Measurements from ENCODE around the gene USP20.

The USP20 gene

GRCh38 chr9:129853614-129854013 is 18.4 kb downstream of the USP20 start:
- Histone ChIP-seq H3K27ac (ENCODE audit: low read depth, low read length) (no peak overlapping the region), H3K4me2 (ENCODE audit: low read depth, low read length, poor library complexity, severe bottlenecking) (no peak overlapping the region), H3K9ac (ENCODE audit: low read length) (no peak overlapping the region), H2AFZ (ENCODE audit: low read depth, low read length, severe bottlenecking) (no peak overlapping the region), H3K4me3 (ENCODE audit: insufficient read depth, low read length, poor library complexity, severe bottlenecking) (no peak overlapping the region), H3K9me2 (replicated peaks; ENCODE audit: insufficient read depth, low read length) (no peaks in the 10 kb centered on the region), H3K9me3 (ENCODE audit: insufficient read depth, low read length) (no peaks in the 10 kb centered on the region), H3F3A (ENCODE audit: insufficient read depth) (no peaks in the 10 kb centered on the region), H3K27me3 (ENCODE audit: low read length) (no peaks in the 10 kb centered on the region), H3K36me3 (ENCODE audit: low read length) (no peaks in the 10 kb centered on the region), H4K20me1 (ENCODE audit: low read depth, low read length) (no peaks in the 10 kb centered on the region), H3K79me2 (ENCODE audit: insufficient read depth, low read length) (no peaks in the 10 kb centered on the region)
- TF ChIP-seq, protein P1, sequence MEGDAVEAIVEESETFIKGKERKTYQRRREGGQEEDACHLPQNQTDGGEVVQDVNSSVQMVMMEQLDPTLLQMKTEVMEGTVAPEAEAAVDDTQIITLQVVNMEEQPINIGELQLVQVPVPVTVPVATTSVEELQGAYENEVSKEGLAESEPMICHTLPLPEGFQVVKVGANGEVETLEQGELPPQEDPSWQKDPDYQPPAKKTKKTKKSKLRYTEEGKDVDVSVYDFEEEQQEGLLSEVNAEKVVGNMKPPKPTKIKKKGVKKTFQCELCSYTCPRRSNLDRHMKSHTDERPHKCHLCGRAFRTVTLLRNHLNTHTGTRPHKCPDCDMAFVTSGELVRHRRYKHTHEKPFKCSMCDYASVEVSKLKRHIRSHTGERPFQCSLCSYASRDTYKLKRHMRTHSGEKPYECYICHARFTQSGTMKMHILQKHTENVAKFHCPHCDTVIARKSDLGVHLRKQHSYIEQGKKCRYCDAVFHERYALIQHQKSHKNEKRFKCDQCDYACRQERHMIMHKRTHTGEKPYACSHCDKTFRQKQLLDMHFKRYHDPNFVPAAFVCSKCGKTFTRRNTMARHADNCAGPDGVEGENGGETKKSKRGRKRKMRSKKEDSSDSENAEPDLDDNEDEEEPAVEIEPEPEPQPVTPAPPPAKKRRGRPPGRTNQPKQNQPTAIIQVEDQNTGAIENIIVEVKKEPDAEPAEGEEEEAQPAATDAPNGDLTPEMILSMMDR (IDR thresholded peaks at IDR 0.05; ENCODE audit: insufficient read depth, low read length, poor library complexity, severe bottlenecking): no peak
- no peak for TF ChIP-seq EZH2phosphoT487 (conservative IDR thresholded peaks at IDR 0.05; ENCODE audit: low read length)

DNA sequence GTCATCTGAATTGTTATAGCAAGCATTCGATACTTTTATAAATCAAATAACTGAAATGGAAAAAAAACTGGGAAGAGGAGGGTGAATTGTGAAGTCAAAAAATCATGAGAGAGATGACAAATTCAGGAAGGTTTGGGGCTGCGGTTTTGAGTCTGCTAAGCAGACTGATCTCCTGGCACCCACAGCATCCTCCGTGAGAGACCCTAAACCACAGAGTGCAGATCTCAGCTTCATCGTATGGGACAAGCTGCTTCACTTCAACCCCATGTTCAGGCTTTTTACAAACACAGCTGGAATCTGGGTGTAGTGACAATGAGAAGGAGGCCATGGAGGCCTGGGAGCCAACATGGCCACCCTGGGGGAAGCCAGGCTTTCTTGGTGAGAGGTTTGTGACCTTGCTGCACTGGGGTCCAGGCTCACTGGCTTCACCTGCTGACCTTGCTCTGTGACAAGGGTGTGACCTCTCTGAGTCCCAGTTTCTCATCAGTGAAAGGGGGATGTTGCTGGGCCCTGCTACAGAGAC is 19.4 kb downstream of the USP20 start:
- Histone ChIP-seq H3K9me2 (replicated peaks; ENCODE audit: insufficient read depth, low read length) (no peaks in the 10 kb centered on the region), H3K27ac (ENCODE audit: low read depth, low read length) (no peak overlapping the region), H2AFZ (ENCODE audit: low read depth, low read length, severe bottlenecking) (no peak overlapping the region), H4K20me1 (ENCODE audit: low read depth, low read length) (no peaks in the 10 kb centered on the region), H3F3A (ENCODE audit: insufficient read depth) (no peaks in the 10 kb centered on the region), H3K36me3 (ENCODE audit: low read length) (no peaks in the 10 kb centered on the region), H3K79me2 (ENCODE audit: insufficient read depth, low read length) (no peaks in the 10 kb centered on the region), H3K4me3 (ENCODE audit: insufficient read depth, low read length, poor library complexity, severe bottlenecking) (no peak overlapping the region), H3K9ac (ENCODE audit: low read length) (no peak overlapping the region), H3K27me3 (ENCODE audit: low read length) (no peaks in the 10 kb centered on the region), H3K9me3 (ENCODE audit: insufficient read depth, low read length) (no peaks in the 10 kb centered on the region), H3K4me2 (ENCODE audit: low read depth, low read length, poor library complexity, severe bottlenecking) (no peak overlapping the region)
- TF ChIP-seq EZH2phosphoT487 (conservative IDR thresholded peaks at IDR 0.05; ENCODE audit: low read length): no peak
- TF ChIP-seq, protein P1 (IDR thresholded peaks at IDR 0.05; ENCODE audit: insufficient read depth, low read length, poor library complexity, severe bottlenecking): no peak

DNA sequence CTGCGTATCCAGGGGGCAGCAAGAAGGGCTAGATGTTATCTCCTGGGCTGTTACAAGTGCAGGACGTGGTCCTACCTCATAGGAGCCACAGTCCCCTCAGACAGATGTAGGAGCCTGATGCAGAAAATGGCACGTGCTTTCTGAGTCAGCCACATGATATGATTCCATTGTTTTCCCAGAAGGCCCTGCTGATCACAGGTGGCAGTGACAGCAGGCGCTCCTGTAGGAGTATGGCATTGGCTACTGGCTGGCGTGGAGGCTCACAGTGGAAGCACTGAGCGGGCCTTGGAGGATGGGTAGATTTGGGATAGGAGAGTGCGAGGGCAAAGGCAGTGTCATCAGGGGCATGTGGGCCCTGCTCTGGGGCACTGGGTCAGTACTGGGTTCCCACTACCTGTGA is 21.9 kb downstream of the USP20 start:
- no peaks in the 10 kb centered on the region for H3K27me3 ChIP-seq (ENCODE audit: low read length)
- no peak overlapping the region for H3K9ac ChIP-seq (ENCODE audit: low read length)
- H3K4me3 ChIP-seq (ENCODE audit: insufficient read depth, low read length, poor library complexity, severe bottlenecking): no peak overlapping the region
- H2AFZ ChIP-seq (ENCODE audit: low read depth, low read length, severe bottlenecking): no peak overlapping the region
- TF ChIP-seq EZH2phosphoT487 (conservative IDR thresholded peaks at IDR 0.05; ENCODE audit: low read length): no peak
- TF ChIP-seq, protein P1 (IDR thresholded peaks at IDR 0.05; ENCODE audit: insufficient read depth, low read length, poor library complexity, severe bottlenecking): no peak
- H3K9me3 ChIP-seq (ENCODE audit: insufficient read depth, low read length): no peaks in the 10 kb centered on the region
- no peaks in the 10 kb centered on the region for H3K9me2 ChIP-seq (replicated peaks; ENCODE audit: insufficient read depth, low read length)
- no peak overlapping the region for H3K4me2 ChIP-seq (ENCODE audit: low read depth, low read length, poor library complexity, severe bottlenecking)
- no peaks in the 10 kb centered on the region for H3K79me2 ChIP-seq (ENCODE audit: insufficient read depth, low read length)
- no peaks in the 10 kb centered on the region for H3F3A ChIP-seq (ENCODE audit: insufficient read depth)
- no peak overlapping the region for H3K27ac ChIP-seq (ENCODE audit: low read depth, low read length)
- H3K36me3 ChIP-seq (ENCODE audit: low read length): no peaks in the 10 kb centered on the region
- H4K20me1 ChIP-seq (ENCODE audit: low read depth, low read length): no peaks in the 10 kb centered on the region

All from SU-DHL-6 (cell line).